Measurements from ENCODE around the gene HPX. TPM values are rescaled to one million over a fixed set of nuclear protein-coding genes. Genes with fewer than 3 reads are reported as not detected.

HPX gene
- total RNA-seq, 1 experiment from 2014 or later, result 1.0 TPM

DNA sequence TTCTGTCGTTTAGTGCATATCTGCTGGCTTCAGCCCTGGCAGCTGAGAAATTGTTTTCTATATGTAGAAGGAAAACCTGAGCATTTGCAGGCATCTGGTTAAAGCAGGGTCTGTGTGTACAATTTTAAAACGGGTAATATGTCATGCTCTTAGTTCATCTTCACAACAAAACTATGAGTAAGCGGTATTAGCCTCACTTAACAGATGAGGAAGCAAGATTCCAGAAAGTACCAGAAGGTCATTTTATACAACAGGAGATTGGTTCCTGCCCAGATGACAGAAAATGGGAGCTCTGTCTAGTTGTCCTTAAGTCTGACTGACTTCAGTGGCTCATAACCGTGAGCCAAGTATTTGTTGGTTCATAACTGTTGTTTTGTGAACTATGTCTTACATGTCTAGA, 41.7 kb upstream of the HPX start:
- no peaks in the 10 kb centered on the region for H3K9me3 ChIP-seq (ENCODE audit: control insufficient read depth, insufficient read depth, low read depth, low read length)
- H3K36me3 ChIP-seq (ENCODE audit: control insufficient read depth, insufficient read depth, low read length), result peaks cover 30% of the 10 kb centered on the region
- POLR2A ChIA-PET, result no interaction called here
- DNase-seq (ENCODE audit: low read depth, low spot score) (no peak), ATAC-seq (no peak)
- H3K4me3 ChIP-seq (ENCODE audit: low read depth in 2 of 2, low read length in 2 of 2), result peak overlapping the region; percentile 76 to 98
- in situ Hi-C loops (cut with HindIII; ENCODE audit: low pct_unique_long_range_greater_than_20kb, low sequenced_read_pairs) (no loop called here), intact Hi-C loops (cut with micrococcal nuclease; ENCODE audit: unreplicated experiment) (no loop called here)
- BruUV-seq (replicated peaks), result no TSS peak
- peak overlapping the region; percentile 92 for H3K27ac ChIP-seq (ENCODE audit: low read length)
- CTCF ChIA-PET, result interaction anchor here (0.6 kb wide), 1 partner anchor 103 kb away, joined by 3 read pairs; no protein-coding TSS in a partner anchor
- TF ChIP-seq SIN3A (IDR thresholded peaks at IDR 0.05; ENCODE audit: borderline replicate concordance, insufficient read depth, low read depth, low read length) (no peak), POLR2AphosphoS5 (IDR thresholded peaks at IDR 0.05; ENCODE audit: low read depth, low read length) (no peak), TCF7L2 (IDR thresholded peaks at IDR 0.05; ENCODE audit: low read depth, low read length) (no peak)
- TF ChIP-seq, protein P1, sequence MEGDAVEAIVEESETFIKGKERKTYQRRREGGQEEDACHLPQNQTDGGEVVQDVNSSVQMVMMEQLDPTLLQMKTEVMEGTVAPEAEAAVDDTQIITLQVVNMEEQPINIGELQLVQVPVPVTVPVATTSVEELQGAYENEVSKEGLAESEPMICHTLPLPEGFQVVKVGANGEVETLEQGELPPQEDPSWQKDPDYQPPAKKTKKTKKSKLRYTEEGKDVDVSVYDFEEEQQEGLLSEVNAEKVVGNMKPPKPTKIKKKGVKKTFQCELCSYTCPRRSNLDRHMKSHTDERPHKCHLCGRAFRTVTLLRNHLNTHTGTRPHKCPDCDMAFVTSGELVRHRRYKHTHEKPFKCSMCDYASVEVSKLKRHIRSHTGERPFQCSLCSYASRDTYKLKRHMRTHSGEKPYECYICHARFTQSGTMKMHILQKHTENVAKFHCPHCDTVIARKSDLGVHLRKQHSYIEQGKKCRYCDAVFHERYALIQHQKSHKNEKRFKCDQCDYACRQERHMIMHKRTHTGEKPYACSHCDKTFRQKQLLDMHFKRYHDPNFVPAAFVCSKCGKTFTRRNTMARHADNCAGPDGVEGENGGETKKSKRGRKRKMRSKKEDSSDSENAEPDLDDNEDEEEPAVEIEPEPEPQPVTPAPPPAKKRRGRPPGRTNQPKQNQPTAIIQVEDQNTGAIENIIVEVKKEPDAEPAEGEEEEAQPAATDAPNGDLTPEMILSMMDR (IDR thresholded peaks at IDR 0.05), result no peak
- TF ChIP-seq, protein P2, sequence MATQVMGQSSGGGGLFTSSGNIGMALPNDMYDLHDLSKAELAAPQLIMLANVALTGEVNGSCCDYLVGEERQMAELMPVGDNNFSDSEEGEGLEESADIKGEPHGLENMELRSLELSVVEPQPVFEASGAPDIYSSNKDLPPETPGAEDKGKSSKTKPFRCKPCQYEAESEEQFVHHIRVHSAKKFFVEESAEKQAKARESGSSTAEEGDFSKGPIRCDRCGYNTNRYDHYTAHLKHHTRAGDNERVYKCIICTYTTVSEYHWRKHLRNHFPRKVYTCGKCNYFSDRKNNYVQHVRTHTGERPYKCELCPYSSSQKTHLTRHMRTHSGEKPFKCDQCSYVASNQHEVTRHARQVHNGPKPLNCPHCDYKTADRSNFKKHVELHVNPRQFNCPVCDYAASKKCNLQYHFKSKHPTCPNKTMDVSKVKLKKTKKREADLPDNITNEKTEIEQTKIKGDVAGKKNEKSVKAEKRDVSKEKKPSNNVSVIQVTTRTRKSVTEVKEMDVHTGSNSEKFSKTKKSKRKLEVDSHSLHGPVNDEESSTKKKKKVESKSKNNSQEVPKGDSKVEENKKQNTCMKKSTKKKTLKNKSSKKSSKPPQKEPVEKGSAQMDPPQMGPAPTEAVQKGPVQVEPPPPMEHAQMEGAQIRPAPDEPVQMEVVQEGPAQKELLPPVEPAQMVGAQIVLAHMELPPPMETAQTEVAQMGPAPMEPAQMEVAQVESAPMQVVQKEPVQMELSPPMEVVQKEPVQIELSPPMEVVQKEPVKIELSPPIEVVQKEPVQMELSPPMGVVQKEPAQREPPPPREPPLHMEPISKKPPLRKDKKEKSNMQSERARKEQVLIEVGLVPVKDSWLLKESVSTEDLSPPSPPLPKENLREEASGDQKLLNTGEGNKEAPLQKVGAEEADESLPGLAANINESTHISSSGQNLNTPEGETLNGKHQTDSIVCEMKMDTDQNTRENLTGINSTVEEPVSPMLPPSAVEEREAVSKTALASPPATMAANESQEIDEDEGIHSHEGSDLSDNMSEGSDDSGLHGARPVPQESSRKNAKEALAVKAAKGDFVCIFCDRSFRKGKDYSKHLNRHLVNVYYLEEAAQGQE (IDR thresholded peaks at IDR 0.05; ENCODE audit: insufficient read depth in 1 of 2, low read depth in 2 of 2, low read length in 1 of 2), result no peak
- no peaks in the 10 kb centered on the region for H3K27me3 ChIP-seq (ENCODE audit: control insufficient read depth, insufficient read depth, low read length)
- H3K4me1 ChIP-seq (ENCODE audit: control insufficient read depth, insufficient read depth, low read length), result peaks cover 20% of the 10 kb centered on the region

DNA sequence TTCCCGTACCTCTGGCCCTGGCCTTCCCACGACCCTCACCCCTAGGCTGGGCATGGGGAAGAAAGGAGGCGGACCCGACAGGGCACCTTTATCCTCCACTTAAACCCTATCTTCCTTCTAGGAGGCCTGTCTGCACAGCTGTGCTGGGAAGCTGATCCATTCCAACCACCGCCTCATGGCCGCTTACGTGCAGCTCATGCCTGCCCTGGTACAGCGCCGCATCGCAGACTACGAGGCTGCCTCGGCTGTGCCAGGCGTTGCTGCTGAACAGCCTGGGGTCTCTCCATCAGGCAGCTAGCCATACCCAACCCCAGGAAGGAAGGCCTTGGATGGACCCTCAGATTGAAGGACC, 41.1 kb upstream of the HPX start:
- ChIA-PET CTCF (interaction anchor here (0.6 to 0.7 kb wide), 2 partner anchors 63 to 103 kb away, joined by 3 read pairs; partner anchors contain the start of gene APBB1), POLR2A (interaction anchor here (0.9 to 1.3 kb wide), 3 partner anchors 16 to 446 kb away, joined by 3 to 4 read pairs (median 3); partner anchors contain the start of gene DNHD1)
- Histone ChIP-seq H3K4me3 (ENCODE audit: low read depth in 2 of 2, low read length in 2 of 2) (peak overlapping the region; percentile 76 to 98), H3K9me3 (ENCODE audit: control insufficient read depth, insufficient read depth, low read depth, low read length) (no peaks in the 10 kb centered on the region), H3K27ac (ENCODE audit: low read length) (peak overlapping the region; percentile 92), H3K4me1 (ENCODE audit: control insufficient read depth, insufficient read depth, low read length) (peaks cover 20% of the 10 kb centered on the region), H3K36me3 (ENCODE audit: control insufficient read depth, insufficient read depth, low read length) (peaks cover 30% of the 10 kb centered on the region), H3K27me3 (ENCODE audit: control insufficient read depth, insufficient read depth, low read length) (no peaks in the 10 kb centered on the region)
- intact Hi-C loops (cut with micrococcal nuclease; ENCODE audit: unreplicated experiment) (no loop called here), in situ Hi-C loops (cut with HindIII; ENCODE audit: low pct_unique_long_range_greater_than_20kb, low sequenced_read_pairs) (no loop called here)
- DNase-seq (ENCODE audit: low read depth, low spot score) (no peak), ATAC-seq (peak; percentile 16)
- TF ChIP-seq POLR2AphosphoS5 (IDR thresholded peaks at IDR 0.05; ENCODE audit: low read depth, low read length) (no peak), TCF7L2 (IDR thresholded peaks at IDR 0.05; ENCODE audit: low read depth, low read length) (no peak), SIN3A (IDR thresholded peaks at IDR 0.05; ENCODE audit: borderline replicate concordance, insufficient read depth, low read depth, low read length) (no peak)
- TF ChIP-seq, protein P2 (IDR thresholded peaks at IDR 0.05; ENCODE audit: insufficient read depth in 1 of 2, low read depth in 2 of 2, low read length in 1 of 2), result no peak
- TF ChIP-seq, protein P1 (IDR thresholded peaks at IDR 0.05), result no peak
- no TSS peak for BruUV-seq (replicated peaks)

Data from Panc1 (cell line).